ENCODE measurements around the gene ASB7. TPM values are rescaled to one million over a fixed set of nuclear protein-coding genes. Genes with fewer than 3 reads are reported as not detected.

The ASB7 gene
- total and polyA plus RNA-seq, 2 donors (not counting 1 experiment from before 2014, with no cell fraction given): 12.1 to 19.8 TPM

DNA sequence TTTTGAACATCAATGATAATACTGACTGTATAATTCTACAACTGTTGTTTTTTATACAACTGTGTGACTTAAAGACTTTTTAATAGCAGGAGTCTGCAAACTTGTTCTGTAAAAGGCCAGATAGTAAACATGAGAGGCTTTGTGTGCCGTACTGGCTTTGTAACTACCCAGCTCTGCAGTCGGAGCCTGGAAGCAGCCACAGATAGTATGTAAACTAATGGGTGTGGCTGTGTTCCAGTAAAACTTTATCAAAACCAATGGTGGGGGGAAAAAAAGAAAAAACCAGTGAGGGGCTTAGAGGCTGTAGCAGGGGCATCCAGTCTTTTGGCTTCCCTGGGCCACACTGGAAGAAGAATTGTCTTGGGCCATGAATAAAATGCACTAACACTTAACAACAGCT is 11.9 kb downstream of the ASB7 start:
- Histone ChIP-seq H3K4me1 (ENCODE audit: control insufficient read depth, extremely low read depth, insufficient read depth, low read length) (no peaks in the 10 kb centered on the region), H2AFZ (ENCODE audit: low read length) (no peak overlapping the region), H3K4me3 (replicated peaks in 1 of 4; ENCODE audit: control extremely low read depth in 1 of 4, insufficient read depth in 1 of 4, low read depth in 3 of 4, low read length in 4 of 4) (no peak overlapping the region), H3K4me2 (ENCODE audit: extremely low read depth, insufficient read depth, low read length) (no peak overlapping the region), H3K79me2 (ENCODE audit: control insufficient read depth, insufficient read depth, low read length) (no peaks in the 10 kb centered on the region), H3K27me3 (ENCODE audit: control insufficient read depth, insufficient read depth, low read length) (no peaks in the 10 kb centered on the region), H3K27ac (ENCODE audit: insufficient read depth, low read length) (no peak overlapping the region), H3K36me3 (ENCODE audit: control insufficient read depth, insufficient read depth, low read length) (peaks cover 6% of the 10 kb centered on the region), H4K20me1 (ENCODE audit: control insufficient read depth, extremely low read depth, insufficient read depth, low read length) (no peaks in the 10 kb centered on the region), H3K9me3 (ENCODE audit: control insufficient read depth, insufficient read depth, low read depth, low read length) (no peaks in the 10 kb centered on the region), H3K9ac (ENCODE audit: insufficient read depth, low read length) (no peak overlapping the region)
- TF ChIP-seq, protein P1, sequence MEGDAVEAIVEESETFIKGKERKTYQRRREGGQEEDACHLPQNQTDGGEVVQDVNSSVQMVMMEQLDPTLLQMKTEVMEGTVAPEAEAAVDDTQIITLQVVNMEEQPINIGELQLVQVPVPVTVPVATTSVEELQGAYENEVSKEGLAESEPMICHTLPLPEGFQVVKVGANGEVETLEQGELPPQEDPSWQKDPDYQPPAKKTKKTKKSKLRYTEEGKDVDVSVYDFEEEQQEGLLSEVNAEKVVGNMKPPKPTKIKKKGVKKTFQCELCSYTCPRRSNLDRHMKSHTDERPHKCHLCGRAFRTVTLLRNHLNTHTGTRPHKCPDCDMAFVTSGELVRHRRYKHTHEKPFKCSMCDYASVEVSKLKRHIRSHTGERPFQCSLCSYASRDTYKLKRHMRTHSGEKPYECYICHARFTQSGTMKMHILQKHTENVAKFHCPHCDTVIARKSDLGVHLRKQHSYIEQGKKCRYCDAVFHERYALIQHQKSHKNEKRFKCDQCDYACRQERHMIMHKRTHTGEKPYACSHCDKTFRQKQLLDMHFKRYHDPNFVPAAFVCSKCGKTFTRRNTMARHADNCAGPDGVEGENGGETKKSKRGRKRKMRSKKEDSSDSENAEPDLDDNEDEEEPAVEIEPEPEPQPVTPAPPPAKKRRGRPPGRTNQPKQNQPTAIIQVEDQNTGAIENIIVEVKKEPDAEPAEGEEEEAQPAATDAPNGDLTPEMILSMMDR (conservative IDR thresholded peaks at IDR 0.05 in 1 of 2, IDR thresholded peaks at IDR 0.05 in 1 of 2; ENCODE audit: low read depth in 1 of 2, low read length in 2 of 2): no peak
- no peak for TF ChIP-seq EZH2 (IDR thresholded peaks at IDR 0.05; ENCODE audit: low read length, missing control alignments)
- DNase-seq (ENCODE audit: low read depth in 2 of 2): no peak

DNA sequence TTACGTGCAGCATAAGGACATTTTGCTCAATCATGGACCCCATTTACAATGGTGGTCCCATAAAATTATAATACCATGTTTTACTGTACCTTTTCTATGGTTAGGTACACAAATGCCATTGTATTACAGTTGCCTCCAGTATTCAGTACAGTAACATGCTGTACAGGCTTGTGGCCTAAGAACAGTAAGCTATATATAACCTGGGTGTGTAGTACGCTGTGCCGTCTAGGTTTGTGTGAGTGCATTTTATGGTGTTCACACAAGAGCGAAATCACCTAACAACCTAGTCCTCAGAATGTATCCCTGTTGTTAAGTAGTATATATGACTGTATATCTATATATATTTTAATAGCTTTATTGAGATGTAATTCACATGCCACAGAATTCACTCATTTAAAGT is 12.5 kb downstream of the ASB7 start:
- Histone ChIP-seq H3K79me2 (ENCODE audit: control insufficient read depth, insufficient read depth, low read length) (no peaks in the 10 kb centered on the region), H3K4me1 (ENCODE audit: control insufficient read depth, extremely low read depth, insufficient read depth, low read length) (no peaks in the 10 kb centered on the region), H3K27ac (ENCODE audit: insufficient read depth, low read length) (no peak overlapping the region), H3K27me3 (ENCODE audit: control insufficient read depth, insufficient read depth, low read length) (no peaks in the 10 kb centered on the region), H3K36me3 (ENCODE audit: control insufficient read depth, insufficient read depth, low read length) (peaks cover 6% of the 10 kb centered on the region), H3K4me2 (ENCODE audit: extremely low read depth, insufficient read depth, low read length) (no peak overlapping the region), H3K4me3 (replicated peaks in 1 of 4; ENCODE audit: control extremely low read depth in 1 of 4, insufficient read depth in 1 of 4, low read depth in 3 of 4, low read length in 4 of 4) (no peak overlapping the region), H2AFZ (ENCODE audit: low read length) (no peak overlapping the region), H3K9me3 (ENCODE audit: control insufficient read depth, insufficient read depth, low read depth, low read length) (no peaks in the 10 kb centered on the region), H4K20me1 (ENCODE audit: control insufficient read depth, extremely low read depth, insufficient read depth, low read length) (no peaks in the 10 kb centered on the region), H3K9ac (ENCODE audit: insufficient read depth, low read length) (no peak overlapping the region)
- DNase-seq (ENCODE audit: low read depth in 2 of 2): no peak
- TF ChIP-seq, protein P1 (conservative IDR thresholded peaks at IDR 0.05 in 1 of 2, IDR thresholded peaks at IDR 0.05 in 1 of 2; ENCODE audit: low read depth in 1 of 2, low read length in 2 of 2): no peak
- no peak for TF ChIP-seq EZH2 (IDR thresholded peaks at IDR 0.05; ENCODE audit: low read length, missing control alignments)

DNA sequence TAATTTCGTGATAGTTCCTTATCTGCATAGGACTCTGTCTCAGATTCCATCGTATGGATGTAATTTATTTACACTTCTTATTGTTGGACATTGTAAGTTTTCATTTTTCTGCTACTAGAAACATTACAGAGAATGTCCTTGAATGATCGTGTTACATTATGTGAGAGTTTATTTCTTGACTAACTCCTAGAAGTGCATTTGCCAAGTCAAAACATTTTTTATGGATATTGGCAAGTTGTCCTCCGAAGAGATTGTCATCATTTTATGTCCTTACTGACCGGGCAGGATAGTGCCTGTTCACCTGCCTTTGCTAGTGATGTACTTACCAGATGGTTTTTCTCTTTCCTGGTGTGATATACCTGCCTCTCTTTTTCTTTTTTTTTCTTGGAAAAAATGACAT is 13.4 kb downstream of the ASB7 start:
- Histone ChIP-seq H3K79me2 (ENCODE audit: control insufficient read depth, insufficient read depth, low read length) (no peaks in the 10 kb centered on the region), H2AFZ (ENCODE audit: low read length) (no peak overlapping the region), H3K4me3 (replicated peaks in 1 of 4; ENCODE audit: control extremely low read depth in 1 of 4, insufficient read depth in 1 of 4, low read depth in 3 of 4, low read length in 4 of 4) (no peak overlapping the region), H3K9ac (ENCODE audit: insufficient read depth, low read length) (no peak overlapping the region), H3K27ac (ENCODE audit: insufficient read depth, low read length) (no peak overlapping the region), H3K4me2 (ENCODE audit: extremely low read depth, insufficient read depth, low read length) (no peak overlapping the region), H3K27me3 (ENCODE audit: control insufficient read depth, insufficient read depth, low read length) (no peaks in the 10 kb centered on the region), H3K36me3 (ENCODE audit: control insufficient read depth, insufficient read depth, low read length) (peaks cover 6% of the 10 kb centered on the region), H4K20me1 (ENCODE audit: control insufficient read depth, extremely low read depth, insufficient read depth, low read length) (no peaks in the 10 kb centered on the region), H3K4me1 (ENCODE audit: control insufficient read depth, extremely low read depth, insufficient read depth, low read length) (no peaks in the 10 kb centered on the region), H3K9me3 (ENCODE audit: control insufficient read depth, insufficient read depth, low read depth, low read length) (no peaks in the 10 kb centered on the region)
- no peak for DNase-seq (ENCODE audit: low read depth in 2 of 2)
- TF ChIP-seq, protein P1 (conservative IDR thresholded peaks at IDR 0.05 in 1 of 2, IDR thresholded peaks at IDR 0.05 in 1 of 2; ENCODE audit: low read depth in 1 of 2, low read length in 2 of 2): no peak
- TF ChIP-seq EZH2 (IDR thresholded peaks at IDR 0.05; ENCODE audit: low read length, missing control alignments): no peak
